GM18870 (cell line): ENCODE results near the gene DIAPH1.

Experiments
- ATAC-seq: cut with Tn5 transposase; IDR thresholded peaks from one replicate; pipeline ENCODE4 v1.9.1; 2021; ENCODE audit warnings: moderate library complexity; ENCODE audit not compliant: unreplicated experiment

The DIAPH1 gene

DNA sequence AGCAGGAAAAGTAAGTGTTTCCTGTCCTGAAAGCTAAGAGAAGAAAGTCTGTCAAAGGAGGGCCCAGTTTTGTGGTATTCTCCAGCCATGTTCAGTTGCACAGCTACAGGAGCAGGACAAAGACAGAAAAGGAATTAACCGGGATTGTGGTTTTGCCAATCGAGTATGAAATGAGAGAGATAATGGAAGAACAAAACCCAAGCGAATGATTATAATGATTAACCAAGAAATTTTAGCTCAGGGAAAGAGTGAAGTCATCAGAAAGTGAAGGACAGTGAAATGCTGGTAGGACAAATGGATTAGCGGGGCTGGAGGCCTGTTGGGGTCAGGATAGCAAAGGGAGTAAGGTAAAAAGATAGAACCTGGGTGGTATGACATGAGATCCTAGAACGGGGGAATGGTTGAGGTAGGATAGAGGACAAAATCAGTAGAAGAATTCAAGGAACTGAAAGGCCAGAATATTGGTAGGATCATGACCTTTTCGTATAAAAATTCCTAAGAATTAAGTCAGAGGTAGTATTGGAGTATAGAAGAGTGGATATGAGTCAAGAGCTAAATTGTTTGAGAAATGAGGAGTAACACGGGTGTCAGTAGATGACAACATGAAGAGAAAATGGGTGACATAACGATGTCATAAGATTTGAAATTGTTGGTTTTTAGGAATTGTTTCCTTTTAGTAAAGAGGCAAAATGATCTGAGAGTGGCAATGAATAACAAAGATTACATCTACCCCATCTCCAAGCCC is 52.8 kb downstream of the DIAPH1 start:
- no peak for ATAC-seq

DNA sequence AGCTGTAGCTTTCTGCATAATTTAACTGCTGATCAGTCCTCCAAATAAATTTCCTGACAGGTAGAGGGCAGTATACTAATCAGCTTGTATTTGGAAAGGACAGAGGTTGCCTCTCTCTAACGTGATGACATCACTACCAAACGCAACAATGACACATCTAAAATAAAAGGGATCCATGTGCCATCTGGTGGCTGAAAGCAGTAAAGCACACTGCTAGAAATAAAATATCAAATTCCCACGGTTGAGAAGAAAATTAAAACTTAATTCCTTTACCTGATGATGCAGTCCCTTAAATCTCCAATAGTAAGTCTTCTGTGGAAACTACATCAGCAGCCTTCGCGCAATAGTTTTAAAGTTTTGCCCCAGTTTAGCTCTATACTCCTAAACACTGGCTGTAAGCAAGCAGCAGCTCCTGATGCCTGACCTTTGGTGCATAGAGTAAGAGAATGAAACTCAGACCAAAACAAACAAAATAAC is 54.5 kb downstream of the DIAPH1 start:
- ATAC-seq: peak; percentile 90

GRCh38 chr5:141560725-141561483 is 57.9 kb downstream of the DIAPH1 start:
- no peak for ATAC-seq

GRCh38 chr5:141560151-141560550 is 58.6 kb downstream of the DIAPH1 start:
- no peak for ATAC-seq

- no peak for ATAC-seq
These were observed 59.3 kb downstream of the DIAPH1 start for GRCh38 chr5:141559461-141559860.

DNA sequence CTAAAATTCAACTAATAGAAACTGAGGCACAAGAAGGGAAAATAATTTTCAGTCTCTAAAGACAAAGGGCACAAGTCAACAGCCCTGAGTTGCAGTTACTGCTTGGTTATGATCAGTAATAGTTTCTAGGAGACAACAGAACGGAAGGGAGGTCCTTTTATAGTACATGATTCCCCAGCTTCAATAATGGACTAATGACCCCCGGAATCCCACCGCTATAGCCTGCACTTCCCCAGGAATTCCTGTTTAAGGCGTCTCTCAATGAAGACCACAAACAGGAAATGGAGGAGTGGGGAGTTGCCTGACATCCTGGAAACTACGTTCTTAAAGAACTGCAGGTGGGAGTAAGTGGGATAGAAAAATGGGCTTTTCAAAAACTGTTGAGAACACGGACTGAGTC is 60.6 kb downstream of the DIAPH1 start:
- ATAC-seq: no peak

DNA sequence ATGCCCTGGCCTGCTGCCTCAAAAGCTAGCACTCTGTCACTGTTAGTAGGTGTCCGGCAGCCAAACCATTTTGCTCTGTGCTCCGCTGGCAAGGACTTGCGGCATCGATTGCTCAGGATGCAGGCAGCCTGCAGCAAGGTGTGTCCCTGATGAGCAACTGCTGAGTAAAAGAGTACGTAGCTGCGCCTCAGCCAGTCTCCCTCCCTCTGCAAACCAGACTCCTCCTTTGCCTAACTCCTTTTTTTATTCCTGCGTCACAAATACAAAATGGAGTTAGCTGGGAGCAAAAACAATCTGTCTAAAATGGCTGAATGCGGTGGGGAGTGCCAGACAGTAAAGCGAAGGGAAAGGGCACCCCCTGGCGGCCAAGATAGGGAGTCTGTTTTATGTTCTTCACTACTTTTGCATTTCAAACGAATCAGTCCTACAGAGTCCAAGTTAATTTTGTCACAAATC is 61.1 kb downstream of the DIAPH1 start:
- peak; percentile 52 for ATAC-seq

DNA sequence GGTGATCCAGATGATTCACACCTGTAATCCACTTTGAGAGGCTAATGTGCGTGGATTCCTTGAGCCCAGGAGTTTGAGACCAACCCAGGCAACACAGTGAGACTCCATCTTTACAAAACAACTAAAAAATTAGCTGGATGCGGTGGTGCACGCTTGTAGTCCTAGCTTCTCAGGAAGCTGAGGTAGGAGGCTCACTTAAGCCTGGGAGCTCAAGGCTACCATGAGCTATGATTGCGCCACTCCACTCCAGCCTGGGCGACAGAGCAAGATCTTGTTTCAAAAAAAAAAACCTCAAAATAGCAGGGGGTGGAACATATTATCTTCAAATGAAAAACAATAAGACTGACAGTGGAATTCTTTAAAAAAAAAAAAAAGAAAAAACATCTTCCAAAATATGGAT is 70.9 kb downstream of the DIAPH1 start:
- no peak for ATAC-seq

DNA sequence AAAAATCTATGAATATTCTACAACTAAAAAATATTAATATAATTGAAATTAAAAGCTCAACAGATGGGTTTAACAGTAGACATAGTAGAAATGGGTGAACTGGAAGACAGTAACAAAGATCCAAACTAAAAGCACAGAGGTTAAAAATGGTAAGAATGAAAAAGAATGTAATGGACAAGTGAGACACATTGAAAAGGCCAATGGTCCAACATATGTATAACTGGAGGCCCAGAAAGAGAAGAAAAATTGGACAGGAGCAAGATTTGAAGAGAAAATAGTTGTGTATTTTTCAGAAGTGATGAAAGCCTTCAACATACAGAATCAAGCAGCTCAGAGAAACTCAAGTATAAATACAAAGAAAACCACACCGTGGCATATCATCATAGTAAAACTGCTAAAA is 71.3 kb downstream of the DIAPH1 start:
- ATAC-seq: no peak

DNA sequence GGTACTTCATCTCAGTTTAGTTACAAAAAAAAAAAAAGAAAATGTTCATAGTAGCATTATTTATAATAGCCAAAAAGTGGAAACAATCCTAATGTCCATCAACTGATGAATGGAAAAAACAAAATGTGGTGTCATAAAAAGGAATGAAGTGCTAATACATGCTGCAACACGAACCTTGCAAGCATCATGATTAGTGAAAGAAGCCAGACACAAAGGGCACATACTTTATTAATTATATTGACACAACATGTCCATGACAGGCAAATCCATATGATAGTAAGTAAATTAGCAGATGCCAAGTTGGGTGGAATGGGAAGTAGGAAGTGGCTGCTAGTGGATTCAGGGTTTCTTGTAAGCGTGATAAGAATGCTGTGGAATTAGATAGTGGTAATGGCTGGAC is 75.7 kb downstream of the DIAPH1 start:
- ATAC-seq: no peak

DNA sequence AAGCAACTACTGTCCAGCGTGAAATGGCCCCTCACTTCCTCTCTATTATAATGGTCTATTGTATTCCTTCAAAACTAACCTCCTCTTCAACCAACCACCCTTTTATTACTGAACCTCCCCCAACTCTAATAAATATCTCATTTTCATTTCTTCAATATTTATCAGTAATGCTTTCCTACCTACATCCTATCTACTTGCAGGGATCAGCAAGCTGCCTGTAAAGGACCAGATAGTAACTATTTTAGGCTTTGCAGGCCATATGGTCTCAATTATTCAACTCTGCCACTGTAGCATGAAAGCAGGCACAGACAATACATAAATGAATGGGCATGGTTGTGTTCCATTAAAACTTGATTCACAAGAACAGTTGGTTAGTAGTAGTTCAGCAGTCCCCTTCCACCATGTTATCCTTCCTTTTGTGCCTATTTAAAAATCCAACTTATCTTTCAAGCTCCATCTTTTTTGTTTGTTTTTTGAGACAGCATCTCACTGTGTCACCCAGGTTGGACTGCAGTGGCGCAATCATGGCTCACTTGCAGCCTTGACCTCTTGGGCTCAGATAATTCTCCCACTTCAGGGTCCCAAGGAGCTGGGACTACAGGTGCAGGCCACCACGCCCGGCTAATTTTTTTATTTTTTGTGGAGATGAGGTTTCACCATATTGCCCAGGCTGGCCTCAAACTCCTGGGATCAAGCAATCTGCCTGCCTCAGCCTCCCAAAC is 84.1 kb downstream of the DIAPH1 start:
- no peak for ATAC-seq

- no peak for ATAC-seq
These were observed 84.9 kb downstream of the DIAPH1 start for GRCh38 chr5:141533897-141534296.

DNA sequence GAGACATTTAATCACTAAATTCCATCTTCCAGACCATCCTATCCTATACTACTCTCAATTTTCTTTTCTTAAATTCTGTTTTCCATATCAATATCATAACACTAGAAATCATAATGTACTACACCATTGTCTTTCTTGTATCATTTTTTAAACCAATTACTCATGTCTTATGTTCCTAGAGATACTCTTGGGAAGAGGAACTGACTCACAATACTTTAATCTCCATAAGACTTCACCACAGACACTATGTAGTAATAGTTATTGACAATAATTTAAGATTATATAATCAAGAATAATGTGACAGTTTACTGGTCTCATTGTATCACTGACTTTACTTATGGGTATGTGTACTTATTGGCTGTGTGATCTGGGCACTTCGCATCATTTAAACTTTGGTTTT is 86.1 kb downstream of the DIAPH1 start:
- no peak for ATAC-seq

- ATAC-seq: no peak
These were observed 88.9 kb downstream of the DIAPH1 start for GRCh38 chr5:141529873-141530272.

- ATAC-seq: peak; percentile 64
These were observed 89.8 kb downstream of the DIAPH1 start for GRCh38 chr5:141529002-141529401.

DNA sequence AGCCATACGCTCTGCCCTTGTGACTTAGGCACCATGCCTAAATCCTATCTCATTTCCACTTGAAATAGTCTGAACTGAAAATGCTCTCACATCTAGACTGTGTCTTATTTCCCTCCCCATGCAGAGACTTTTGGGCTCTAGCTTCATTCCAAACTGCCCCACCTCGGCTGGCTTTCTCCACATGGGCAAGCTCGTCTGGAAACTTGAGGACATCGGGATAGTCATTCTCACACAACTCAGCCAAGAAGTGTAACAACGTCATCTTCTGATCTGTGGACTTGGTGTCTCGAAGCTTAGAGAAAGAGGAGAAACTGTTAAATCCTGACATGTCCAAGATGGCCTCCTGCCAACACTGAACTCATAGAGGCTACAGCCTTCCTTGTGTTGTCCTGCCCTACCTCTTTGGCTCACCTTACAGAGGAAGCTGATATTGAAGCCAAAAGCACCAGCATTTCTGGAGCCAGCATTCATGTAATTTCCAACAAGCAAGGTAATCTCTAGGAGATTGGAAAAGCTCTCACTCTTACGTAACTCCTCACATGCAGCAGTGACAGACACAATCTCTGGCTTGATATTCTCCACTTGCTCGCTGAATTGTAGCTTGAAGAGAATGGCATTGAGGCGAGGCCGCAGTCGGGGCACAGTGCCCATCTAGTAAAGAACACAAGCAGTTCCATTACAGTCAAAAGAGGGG is 90.4 kb downstream of the DIAPH1 start:
- no peak for ATAC-seq

DNA sequence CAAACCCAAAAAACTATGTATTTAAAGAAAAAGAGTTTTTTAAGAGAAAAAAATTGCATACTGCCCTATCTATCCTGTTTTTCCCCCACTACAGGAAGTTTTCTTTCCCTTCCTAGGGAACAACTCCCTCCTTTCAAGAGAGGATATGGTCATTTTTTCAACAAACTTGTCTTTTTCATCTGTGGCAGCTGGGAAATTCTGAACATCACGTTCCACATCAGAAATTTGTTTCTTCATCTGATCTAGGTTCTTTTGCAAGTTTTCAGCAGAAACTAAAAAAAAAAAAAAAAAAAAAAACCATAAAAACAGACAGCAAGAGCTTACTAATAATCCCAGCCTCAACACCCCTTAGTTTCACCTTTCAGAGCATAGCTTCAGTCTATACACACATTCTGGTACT is 91.4 kb downstream of the DIAPH1 start:
- ATAC-seq: no peak

GRCh38 chr5:141525653-141526052 is 93.1 kb downstream of the DIAPH1 start:
- no peak for ATAC-seq

DNA sequence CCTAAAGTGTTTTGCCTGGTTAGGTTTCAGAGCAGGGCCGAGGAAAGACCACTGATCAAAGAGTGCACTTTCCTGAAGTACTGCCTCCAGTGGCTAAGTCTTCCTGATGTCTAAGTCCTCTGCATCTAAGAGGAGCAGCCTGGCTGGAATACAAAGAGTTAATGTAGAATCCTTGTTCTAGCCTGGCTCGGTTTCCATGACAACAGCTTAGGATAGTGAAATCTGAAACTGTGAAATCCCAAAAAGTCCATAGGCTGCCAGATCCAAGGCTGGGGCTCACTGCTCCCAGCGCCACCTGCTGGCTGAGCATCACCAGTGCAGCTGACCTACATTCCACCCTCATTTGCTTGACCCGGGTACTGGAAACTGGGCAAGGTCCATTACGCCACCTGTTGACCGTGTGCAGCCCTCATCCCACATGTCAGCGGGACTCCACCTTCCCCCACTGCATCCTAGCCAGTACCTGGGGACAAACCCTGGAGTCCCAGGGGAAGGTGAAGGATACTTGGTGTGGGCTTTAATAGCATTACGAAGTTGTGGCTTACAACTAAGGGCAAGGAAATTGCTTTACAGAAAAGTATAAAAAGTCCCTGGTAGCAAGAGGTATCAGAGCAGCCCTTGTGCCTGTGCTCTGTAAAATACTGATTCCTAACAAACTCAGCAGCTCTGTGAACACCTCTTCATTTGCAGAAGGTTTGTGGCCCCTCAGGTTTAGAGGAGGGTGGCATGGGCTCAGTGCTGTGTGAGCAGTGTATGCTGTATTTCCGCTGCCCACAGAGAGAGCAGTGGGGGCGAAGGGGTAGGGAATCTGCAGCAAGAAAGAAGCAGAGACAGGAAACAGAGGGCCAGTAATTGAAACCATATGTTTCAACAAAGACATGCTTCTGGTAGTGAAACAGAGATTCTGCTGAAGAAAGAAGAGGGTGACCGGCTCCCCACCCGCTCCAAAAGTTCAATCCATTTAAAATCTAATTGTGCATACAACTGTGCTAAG is 93.9 kb downstream of the DIAPH1 start:
- peak; percentile 61 for ATAC-seq

DNA sequence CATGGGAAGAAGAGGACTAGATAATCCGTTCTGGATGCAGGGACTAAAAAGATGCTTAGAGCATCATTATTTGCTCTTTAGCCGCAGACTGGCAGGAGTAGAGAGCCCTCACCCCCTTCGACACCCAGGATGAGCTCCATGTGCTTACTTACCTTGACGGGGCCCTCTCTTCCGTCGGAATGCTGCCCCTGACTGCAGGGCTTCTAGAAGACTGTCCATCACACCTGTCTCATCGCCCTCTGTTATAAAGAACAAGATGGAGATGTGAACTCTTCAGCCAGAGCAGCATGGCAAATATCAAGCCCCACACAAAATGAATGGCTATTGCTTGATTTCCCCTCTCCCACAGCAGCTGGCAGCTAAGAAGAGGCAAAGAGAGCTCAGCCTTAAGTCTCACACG is 94.8 kb downstream of the DIAPH1 start:
- no peak for ATAC-seq
